Panc1 (cell line): Measurements from ENCODE around the gene PLGRKT.

ENCODE experiments used
- CTCF ChIP-seq: fragments of 450-650 bp; IDR thresholded peaks from 2 replicates; pipeline ENCODE4 v1.5.1; 2017; ENCODE audit warnings: mild to moderate bottlenecking
- POLR2AphosphoS5 ChIP-seq: IDR thresholded peaks from 2 replicates; pipeline ENCODE4 v1.6.1; 2012; ENCODE audit warnings: mild to moderate bottlenecking, low read depth, low read length, moderate library complexity
- REST ChIP-seq, 2 experiments: IDR thresholded peaks; 2 replicates each; pipeline ENCODE4 v1.6.1; 2011 to 2012; ENCODE audit warnings: low read depth in 2 of 2, control low read depth in 1 of 2, low read length in 1 of 2, mild to moderate bottlenecking in 1 of 2, moderate library complexity in 1 of 2; ENCODE audit not compliant: insufficient read depth in 1 of 2
- SIN3A ChIP-seq: IDR thresholded peaks from 2 replicates; pipeline ENCODE4 v1.6.1; 2012; ENCODE audit warnings: low read depth, mild to moderate bottlenecking, low read length, moderate library complexity, borderline replicate concordance; ENCODE audit not compliant: insufficient read depth

- no peak for TF ChIP-seq POLR2AphosphoS5
- no peak for TF ChIP-seq SIN3A
- TF ChIP-seq REST (IDR thresholded peaks at IDR 0.05; ENCODE audit: insufficient read depth in 1 of 2, low read depth in 2 of 2, low read length in 1 of 2): no peak
- no peak for TF ChIP-seq CTCF
Measured at GRCh38 chr9:5357431-5358105, 80.2 kb downstream of the PLGRKT start.
